Stimulated activated CD4-positive, alpha-beta T cell treated with anti-CD3 and anti-CD28 coated beads, Interleukin-1b, Interleukin-23, amount 100 ng/mL, for 48 hours (primary cell): ENCODE measurements around the gene RPP25L.
A peak's percentile ranks its signal among the peaks of the same experiment; 100 is the strongest.

Experiments
- DNase-seq: peaks from one replicate; pipeline ENCODE4 v3.0.0-alpha.2; 2020

The RPP25L gene

DNA sequence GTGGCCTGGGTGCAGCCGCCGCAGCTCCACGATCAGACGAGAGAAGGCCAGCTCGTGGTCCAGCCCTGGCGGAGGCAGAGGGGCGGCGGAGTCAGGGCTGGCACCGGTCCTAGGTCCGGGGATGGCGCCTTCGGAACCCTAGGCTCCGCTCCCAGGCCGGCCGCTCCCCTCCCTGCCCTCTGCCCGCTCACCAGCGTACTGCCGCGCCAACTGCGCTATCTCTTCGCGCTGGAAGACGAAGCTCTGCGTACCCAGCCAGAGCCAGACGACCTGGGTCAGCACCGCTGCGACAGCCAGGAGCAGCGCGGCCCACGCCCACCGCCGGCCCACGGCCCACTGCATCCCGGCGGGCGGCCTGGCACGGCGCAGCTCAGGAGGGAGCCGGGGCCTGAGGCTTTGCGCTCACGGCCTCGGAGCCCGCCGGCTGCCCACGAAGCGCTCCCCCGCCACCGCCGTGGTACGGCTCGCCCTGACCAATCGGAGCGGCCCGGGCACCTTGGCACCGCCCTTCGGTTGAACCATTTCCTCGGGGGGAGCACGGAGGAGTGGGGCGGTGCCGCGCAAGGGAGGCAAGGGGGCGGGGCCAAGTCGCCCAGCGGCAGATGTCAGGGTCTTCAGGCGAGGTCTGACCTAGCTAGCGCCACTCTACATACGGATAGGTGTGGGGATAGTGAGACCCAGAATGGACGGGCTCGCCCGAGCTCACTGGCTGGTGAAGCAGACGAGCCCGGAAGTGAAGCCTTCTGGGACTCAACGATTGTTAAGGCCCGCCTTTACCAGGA lies 25.6 kb upstream of the RPP25L start, which contains the start of gene SIGMAR1:
Gene SIGMAR1, minus strand, starts transcription at position 432 of the 782 bp plus-strand sequence. Its CDS starts 90 bp downstream, at position 342.
- peak; percentile 91 for DNase-seq

- no peak for DNase-seq
Measured at GRCh38 chr9:34636791-34637355, 25.0 kb upstream of the RPP25L start.

DNA sequence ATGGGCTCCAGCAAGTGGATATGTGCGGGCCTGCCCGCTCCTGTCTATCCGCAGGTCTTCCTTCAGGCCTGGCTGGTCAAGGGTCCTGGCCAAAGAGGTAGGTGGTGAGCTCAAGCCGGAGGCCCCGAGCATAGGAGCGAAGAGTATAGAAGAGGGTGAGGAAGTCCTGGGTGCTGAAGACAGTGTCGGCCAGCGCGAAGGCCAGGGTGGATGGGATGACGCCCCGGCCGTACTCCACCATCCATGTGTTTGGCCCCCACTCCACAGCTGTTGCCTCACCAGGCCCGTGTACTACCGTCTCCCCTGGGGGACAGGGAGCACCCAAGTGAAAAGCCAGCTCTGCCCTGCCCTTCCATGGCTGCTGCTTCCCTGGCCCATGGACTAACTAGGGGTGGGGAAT lies 23.7 kb upstream of the RPP25L start:
- no peak for DNase-seq

DNA sequence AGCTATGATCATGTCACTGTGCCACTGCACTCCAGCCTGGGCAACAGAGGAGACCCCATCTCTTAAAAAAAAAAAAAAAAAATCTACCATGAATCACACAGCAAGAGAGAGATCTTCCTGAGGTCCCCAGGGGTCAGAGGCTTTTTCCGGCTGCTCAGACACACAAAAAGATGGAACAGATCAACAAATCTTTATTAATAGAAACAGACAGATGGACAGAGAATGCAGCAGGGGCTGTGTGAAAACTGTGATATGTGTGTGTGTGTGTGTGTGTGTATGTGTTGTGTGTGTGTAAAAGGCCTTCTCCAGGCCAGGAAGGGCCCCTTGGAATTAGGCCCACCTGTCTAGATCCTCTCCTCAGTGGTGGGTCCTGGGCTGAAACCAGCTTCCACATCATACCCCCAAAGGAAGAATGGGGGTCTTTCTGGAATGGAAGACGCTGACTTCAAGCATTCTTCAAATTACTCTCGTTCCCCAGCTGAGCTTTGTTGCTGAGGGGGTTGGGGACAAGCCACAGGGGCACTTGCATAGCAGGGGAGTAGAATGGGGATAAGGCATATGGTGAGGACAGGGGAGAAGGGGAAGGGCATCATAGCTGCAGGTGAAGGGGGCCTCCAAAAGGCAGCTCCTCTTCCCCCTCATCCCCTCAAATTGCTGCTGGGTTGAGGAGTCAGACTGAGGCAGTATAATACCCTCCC lies 22.8 kb upstream of the RPP25L start:
- no peak for DNase-seq

DNA sequence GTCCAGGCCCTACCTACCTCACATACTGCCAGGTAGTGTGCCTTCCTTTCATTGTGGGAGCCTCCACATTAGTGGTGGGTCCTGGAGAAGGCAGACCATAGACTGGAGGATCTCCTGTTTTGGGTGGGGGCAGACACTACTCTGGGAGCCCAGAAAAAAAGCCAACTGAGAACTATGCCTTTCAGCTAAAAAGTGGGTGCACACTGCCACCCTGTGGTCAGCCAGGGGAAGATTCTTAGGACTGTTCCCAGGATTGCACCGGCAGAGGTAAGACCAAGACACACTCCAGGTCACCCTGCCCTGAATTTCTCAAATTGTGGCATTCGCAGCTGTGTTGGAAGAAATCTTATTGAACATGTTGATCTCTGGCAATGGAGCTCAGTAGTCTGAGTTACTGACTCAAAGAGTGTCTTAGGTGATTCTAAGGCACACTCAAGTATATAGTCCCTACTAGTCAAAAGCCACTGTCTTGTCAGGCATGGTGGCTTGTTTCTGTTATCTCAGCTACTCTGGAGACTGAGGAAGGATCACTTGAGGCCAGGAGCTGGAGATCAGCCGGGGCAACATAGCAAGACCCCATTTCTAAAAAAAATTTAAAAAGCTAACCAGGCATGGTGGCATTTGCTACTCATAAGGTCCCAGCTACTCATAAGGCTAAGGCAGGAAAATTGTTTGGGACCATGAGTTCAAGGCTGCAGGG lies 22.1 kb upstream of the RPP25L start:
- peak; percentile 68 for DNase-seq

DNA sequence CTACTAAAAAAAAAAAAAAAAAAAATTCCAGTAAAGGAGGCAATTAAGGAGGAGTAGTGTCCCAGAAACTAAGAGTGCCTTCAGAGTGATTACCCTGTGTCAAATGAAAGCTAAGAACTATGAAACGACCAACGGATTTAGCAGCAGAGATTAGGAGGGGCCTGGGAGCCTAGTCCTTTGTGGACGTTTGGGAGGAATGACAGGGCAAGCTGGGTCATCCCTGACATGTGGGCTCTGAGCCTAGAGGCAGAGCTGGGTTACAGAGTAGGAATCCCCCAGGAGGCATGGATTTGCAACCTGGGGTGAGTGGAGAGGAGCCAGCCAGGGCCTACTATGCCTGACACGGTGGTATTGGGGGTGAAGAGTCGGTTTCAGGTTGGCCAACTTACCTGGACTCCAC lies 21.3 kb upstream of the RPP25L start:
- no peak for DNase-seq

DNA sequence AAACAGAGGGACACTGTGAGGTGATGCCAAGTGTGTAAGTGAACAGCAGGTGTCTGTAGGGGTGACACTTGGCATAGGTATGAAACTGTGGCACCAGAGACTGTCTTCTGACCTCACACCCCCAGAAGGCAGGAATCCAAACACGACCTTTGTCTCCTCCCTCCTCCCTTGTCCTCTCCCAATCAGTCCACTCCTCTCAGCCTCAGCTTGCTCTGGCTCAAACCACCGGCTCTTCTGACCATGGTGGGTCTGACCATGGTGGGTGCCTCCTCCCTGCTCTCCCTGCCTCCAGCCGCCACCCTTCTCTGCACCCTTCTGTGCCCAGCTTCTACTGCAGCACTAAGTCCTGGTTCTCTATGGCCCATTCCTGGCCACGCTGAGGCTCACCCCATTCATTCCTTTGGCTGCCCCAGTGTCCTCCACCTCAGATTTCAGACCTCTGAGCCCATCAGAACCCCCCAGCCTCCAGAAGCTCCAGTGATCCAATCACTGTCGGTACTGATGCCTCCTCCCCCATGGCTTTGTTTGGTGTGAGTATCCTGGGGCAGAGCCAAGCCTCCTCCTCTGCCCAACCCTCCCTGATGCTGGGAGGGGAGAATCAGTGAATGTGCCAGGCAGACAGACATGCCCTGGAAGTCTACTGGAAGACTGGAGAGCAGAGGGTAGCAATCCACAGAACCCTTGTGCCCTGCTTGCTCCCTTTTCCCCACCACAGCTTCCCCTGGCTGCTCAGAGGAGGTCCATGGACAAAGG lies 18.7 kb upstream of the RPP25L start:
- no peak for DNase-seq

DNA sequence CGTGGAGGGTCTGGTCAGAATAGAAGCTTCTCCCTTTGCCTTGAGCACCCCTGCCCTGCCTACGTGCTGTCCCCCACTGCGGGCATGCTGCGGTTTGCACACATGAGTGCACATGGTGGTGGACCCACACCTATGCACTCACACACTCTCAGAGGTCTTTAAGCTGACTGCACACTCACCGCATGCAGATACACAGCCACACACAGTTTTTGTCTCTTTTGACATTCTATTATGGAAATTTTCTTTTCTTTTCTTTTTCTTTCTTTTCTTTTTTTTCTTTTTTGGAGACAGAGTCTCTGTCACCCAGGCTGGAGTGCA lies 17.6 kb upstream of the RPP25L start:
- DNase-seq: no peak

- no peak for DNase-seq
Measured at GRCh38 chr9:34628656-34629490, 17.0 kb upstream of the RPP25L start, which contains the start of gene ARID3C. TSS of gene ARID3C (minus strand) at chr9:34629066. CDS start at chr9:34628014, 1,052 bp downstream.

- no peak for DNase-seq
Measured at GRCh38 chr9:34627716-34628655, 16.1 kb upstream of the RPP25L start.

- no peak for DNase-seq
Measured at GRCh38 chr9:34625186-34625486, 13.2 kb upstream of the RPP25L start.

GRCh38 chr9:34624475-34625185 lies 12.7 kb upstream of the RPP25L start:
- no peak for DNase-seq

GRCh38 chr9:34623374-34624235 lies 11.7 kb upstream of the RPP25L start:
- no peak for DNase-seq

GRCh38 chr9:34620061-34620994 lies 8.4 kb upstream of the RPP25L start, which contains the start of gene DCTN3:
TSS of gene DCTN3 (minus strand) at chr9:34620495. CDS start at chr9:34620464, 31 bp downstream.
- DNase-seq: peak; percentile 93

DNA sequence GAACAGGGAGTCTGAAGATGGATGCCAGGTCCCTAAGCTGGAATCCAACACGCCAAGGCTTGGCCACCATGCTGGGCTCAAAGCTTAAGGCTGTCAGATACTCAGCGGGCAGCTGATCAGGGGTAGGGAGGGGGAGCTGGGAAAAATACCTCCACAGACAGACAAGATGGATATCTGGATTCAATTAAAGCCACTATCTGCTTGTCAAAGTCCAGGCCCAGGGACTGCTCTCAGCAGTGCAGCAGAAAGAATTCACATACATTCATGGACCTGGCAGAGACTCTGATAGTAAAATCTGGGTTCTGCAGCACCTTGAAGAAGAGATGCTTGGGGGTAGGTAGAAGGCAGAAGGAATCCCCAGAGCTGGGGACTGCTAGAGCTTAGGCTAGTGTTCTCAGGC lies 3.2 kb upstream of the RPP25L start:
- no peak for DNase-seq

DNA sequence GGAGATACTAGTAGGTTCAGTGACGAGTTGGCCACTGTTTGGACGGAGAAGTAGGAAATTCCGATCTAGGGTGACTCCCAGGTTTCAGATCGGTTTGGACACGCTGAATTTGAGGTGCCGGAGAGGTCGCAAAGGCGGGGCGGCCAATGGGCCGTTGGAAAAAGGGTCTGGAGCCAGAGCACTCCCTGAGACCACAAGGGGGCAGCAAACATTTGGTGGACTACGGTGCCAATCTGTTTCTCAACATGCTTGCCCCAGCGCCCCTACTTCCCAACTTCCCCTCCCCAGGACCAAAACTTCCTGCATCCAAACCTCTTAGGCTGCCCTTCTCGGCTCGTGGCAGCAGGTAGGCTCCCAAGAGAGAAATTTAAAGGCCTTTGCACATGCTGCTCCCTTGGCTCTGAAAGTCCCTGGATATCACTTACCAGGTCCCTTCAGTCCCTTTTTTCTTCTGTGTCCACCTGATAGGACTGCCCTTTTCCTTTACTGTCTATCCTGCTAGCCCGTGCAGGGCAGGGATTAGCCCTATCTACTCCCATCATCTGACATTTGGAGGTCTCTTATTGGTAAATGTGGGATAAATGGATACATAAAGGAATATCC lies 992 bp upstream of the RPP25L start:
- DNase-seq: peak; percentile 62

DNA sequence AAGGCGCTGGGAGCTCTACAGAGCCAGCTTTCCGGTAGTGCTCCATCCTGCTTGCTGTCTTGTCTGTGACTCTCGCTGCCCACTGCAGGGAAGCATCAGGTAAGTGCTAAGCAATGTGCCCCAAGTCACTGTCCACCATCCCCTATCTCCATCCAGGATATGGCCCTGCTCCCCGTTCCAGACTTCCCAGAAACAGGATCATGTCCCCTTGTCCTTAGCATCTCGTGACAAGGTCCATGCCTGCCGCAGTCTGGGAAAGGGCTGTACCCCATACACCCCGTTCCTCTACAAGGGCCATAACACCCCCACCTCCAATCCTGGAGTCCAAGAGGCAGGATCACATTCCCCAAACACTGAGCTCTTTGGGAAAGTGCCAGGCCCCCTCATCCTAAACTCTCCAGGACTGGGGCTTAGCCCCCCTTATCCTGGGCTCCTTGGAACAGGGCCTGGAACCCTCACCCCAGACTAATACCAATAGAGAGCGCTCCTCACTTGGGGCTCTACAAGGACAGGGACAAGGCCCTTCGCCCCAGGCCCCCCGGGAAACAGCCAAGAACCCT lies 566 bp downstream of the RPP25L start:
- DNase-seq: no peak
